ENCODE measurements around the gene VPS8. TPM values are rescaled to one million over a fixed set of nuclear protein-coding genes. Genes with fewer than 3 reads are reported as not detected.

The VPS8 gene
- total RNA-seq, 1 donor from 2014 or later: 46.1 TPM

DNA sequence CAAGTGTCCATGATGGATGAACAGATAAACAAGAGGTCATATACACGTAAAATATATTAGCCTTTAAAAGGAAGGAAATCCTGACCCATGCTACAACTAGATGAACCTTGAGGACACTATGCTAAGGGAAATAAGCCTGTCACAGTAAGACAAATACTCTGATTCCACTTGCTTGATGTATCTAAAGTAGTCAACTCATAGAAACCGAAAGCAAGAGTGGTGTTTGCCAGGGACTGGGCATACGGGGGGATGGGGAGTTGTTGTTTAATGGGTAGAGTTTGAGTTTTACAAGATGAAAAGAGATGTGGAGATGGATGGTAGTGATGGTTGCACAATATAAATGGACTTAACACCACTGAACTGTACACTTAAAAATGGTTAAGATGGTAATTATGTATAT lies 275.5 kb downstream of the VPS8 start:
- DNase-seq (ENCODE audit: missing footprints) (no peak), ATAC-seq (no peak)
- intact Hi-C loops (cut with DNase I): no loop called here

DNA sequence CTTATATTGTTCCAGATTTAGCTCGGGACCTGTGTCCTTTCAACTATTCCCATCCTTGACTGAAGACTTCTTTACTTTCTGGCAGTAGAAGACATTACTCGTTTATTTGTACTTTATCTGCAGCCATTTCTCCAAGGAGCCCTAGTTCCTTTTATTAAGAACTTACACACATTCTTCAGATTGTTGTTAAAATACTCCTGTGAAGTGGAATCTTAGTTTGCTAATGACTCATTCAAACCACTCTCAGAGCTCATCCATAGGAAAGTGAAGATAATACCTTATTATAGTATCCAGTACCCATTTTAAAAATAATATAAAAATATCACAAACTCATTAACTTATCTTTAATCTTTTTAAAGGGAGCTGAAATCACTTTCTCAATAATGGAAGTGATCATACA lies 277.4 kb downstream of the VPS8 start:
- no peak for DNase-seq (ENCODE audit: missing footprints)
- ATAC-seq: no peak
- intact Hi-C loops (cut with DNase I): no loop called here

DNA sequence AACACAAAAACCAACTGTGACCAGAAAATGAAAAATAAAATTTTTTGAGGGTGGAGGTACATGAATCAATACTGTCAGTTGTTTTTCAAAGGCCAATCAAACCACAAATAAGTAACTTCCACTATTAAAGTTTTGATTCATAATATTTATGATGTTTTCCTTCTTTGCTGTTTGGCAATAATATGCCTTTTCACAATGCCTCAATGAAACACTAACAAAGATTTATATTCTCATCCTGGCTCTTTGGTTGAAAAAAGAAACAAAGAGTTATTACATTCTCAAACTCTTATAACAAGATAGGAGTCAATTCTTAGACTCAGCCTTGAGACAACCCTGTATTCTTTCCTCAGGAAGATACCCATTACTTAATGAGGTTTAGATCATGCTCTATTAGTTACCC lies 277.8 kb downstream of the VPS8 start:
- intact Hi-C loops (cut with DNase I): no loop called here
- no peak for ATAC-seq

DNA sequence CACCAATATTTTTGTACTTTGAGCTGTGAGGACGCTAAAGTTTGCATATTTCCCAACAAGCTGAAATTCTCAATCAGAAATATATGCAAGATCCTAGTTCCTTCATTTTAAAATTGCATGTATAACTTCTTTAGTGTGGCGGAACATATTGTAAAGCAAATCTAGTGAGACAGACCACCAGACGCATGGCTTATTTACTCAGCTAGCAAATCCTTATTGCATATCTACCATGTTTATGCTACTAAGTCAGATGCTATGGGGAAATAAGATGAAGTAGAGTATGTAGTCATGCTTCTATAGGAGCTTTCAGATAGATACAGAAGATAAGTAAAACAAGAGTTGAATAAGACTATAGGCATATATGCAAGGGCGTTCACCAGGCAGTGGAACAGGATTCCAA lies 278.8 kb downstream of the VPS8 start:
- ATAC-seq (no peak), DNase-seq (ENCODE audit: missing footprints) (no peak)
- intact Hi-C loops (cut with DNase I): no loop called here

More for the DNA sequence above, 277.8 kb downstream of the VPS8 start:
- DNase-seq (ENCODE audit: missing footprints): no peak

DNA sequence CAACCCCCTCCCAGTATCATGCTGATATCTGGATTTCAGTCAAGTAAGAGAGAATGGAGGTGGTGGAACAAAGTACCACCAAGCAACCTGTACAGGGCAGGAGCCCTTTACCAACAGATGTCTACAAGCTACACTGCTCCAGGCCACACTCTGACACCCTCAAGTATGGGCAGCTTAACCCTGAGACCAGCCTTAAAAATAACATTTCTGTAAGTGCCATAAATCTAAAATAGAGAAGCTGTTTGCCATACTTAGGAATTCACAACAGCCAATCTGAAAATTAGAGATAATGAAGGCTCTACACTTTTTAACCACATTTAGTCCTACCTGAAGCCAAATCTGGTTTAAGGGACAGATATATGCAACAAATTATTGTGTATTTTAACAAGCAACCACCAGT lies 281.1 kb downstream of the VPS8 start:
- intact Hi-C loops (cut with DNase I): no loop called here
- DNase-seq (ENCODE audit: missing footprints): no peak
- no peak for ATAC-seq

DNA sequence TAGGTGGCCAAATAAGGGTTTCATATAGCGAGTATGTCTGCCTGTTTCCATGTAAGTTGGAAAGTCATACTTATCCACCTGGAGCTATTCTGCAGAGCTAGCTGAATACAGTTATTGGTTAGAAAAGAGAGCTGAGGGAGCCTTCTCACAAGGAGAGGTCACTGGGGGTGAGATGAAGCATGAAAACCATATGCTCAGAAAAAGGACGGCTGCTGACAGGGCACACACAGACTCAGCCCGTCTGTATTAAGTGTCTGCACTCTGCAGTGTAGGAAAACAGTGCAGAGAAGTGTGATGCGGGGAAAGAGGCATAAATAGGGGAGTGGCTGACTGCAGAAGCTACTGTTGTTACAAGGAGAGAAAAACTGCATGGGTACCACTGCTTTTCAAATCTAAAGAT lies 282.7 kb downstream of the VPS8 start:
- intact Hi-C loops (cut with DNase I): no loop called here
- ATAC-seq: no peak

More for the DNA sequence above, 282.7 kb downstream of the VPS8 start:
- no peak for DNase-seq (ENCODE audit: missing footprints)

Other genes with a start within 250 kb of the VPS8 start
- 31.3 TPM for gene MAGEF1, start 100.1 kb upstream of the VPS8 start, total RNA-seq

Data from Right ventricle myocardium inferior (tissue), 1 donor.